GM21528 (cell line): ENCODE measurements around the gene TREML4.

Experiments used
- ATAC-seq: cut with Tn5 transposase; IDR thresholded peaks from one replicate; pipeline ENCODE4 v1.9.1; 2021; ENCODE audit warnings: mild to moderate bottlenecking, moderate library complexity; ENCODE audit not compliant: unreplicated experiment, low FRiP score

Gene TREML4

DNA sequence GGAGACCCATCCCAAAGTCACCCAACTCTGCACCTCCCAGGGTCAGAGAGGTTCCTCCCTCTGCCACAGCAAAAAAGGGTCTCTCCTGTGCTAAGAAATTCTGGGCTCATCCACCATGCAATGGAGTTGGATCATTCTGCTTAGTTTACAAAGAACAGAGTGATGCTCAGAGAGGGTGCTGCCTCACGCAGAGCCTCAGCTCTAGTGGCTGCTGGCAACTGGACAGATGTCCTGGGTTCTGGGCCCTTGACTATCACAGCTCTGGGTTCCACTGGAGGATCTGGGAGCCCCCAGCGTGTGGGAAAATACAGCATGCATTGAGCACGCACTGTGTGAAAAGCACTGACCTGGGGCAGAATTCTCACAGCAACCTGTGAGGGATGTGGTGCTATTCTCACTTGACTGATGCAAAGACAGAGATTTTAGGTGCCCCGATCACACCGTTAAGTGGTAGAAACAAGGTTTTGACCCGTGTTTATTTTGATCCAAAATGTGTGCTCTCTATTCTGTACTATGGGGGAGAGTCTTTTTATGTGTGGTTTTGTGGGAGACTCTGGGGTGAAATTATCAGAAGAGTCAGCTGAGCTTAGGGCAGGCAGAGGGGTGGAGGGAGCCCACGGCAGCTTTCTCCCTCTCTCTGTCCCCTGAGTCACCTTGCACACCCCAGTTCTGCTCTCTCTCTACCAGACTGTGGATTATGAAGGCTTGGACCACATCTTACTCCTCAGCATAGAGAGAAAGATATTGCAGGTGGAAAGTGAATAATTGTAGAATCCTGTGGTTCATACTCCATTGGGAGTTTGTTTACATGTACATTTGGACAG, 19.9 kb downstream of the TREML4 start:
- ATAC-seq = no peak

DNA sequence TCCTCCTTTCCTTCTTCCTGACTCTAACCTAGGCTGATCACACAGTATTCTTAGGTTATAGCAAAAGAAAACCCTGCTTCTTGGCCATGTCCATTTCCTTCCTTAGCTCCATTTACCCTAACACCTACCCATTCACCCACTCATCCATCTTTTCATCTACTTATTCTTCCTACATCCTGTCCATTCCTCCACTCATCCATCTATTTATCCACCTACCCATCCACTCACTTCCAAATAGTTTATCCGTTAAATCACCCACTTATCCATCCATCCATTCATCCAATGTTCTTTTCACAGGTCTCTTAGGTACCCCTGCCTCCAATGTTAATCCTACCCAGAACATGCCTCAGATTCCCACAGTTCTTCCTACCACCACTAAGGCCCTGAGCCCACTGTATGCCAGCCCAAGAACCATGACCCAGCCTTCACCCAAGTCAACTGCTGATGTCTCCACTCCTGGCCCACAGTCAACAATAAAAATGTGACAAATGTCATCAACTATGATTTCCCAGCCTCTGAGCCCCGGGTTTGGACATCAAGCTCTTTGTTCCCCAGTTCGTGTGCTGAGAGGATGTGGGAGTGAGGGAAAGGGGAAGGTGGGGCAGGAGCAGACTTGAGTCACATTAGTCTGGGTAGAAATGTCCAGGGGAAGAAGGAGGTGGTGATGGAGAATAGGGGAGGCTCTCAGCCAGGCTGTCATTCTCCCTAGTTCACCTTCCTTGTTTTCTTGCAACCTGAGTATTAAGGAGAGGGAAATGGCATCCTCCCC, 24.4 kb downstream of the TREML4 start:
- ATAC-seq = no peak

DNA sequence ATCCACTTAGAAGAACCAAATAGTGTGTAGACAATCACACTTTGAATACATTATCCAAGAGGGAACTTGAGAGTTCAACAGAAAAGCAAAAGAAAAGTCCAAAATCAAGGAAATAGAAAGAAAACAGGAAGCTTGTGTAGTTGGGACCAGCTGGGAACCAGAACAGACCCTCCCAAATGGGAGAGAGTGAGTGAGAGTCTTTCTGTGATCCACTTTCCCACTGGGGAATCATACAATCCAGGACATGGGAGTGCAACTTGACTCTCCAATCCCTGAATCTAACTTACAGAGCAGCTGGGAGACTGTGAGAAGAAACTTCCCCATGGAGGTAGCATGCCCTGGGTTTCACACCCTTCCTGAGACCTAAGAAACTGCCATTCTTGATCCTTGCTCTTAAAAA, 27.0 kb downstream of the TREML4 start:
- no peak for ATAC-seq

DNA sequence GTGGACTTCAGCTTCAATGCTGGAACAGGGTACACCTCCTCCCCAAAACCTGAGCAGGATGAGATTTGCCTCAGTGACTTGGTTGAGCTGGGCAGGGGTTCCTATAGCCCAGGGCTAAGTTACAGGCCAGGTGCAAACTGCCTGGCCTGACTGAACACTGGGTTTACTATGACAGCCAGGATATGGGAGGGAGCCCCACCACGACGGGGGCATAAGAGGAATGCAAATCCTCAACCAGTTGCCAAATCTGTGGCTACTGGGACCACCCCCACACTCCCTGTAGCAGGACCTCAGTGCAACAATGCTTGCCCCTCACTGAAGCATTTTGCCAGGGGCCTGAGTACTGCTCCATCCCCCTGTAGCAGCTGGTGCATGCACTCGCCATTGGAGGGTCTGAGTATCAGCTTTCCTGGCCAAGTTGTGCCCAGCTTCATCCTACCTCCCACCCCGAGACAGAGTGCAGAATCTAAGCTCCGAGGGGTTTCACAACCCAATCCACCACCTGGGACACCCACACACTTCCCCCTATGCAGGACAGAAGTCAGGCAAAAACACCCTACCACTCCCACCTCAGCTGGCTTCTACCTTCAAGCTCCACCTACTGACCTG, 27.6 kb downstream of the TREML4 start:
- ATAC-seq = peak; percentile 33

DNA sequence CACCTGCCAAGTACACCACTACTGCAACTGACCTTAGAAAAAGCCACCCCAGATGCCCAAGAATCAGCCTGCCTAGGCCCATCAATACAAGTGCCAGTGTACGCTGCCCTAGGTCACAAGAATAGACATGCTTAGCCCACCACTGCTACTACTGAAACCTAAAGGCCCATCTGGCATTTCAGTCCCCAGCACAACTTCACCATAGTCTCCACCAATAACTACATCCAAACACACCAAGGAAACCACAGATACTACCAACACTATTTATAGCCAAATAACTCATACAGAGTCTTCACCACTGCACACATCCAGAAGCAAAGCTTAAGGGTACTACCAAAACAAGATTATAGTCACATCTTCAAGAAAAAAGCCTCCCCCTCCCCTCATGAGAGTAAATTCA, 28.2 kb downstream of the TREML4 start:
- peak; percentile 79 for ATAC-seq

DNA sequence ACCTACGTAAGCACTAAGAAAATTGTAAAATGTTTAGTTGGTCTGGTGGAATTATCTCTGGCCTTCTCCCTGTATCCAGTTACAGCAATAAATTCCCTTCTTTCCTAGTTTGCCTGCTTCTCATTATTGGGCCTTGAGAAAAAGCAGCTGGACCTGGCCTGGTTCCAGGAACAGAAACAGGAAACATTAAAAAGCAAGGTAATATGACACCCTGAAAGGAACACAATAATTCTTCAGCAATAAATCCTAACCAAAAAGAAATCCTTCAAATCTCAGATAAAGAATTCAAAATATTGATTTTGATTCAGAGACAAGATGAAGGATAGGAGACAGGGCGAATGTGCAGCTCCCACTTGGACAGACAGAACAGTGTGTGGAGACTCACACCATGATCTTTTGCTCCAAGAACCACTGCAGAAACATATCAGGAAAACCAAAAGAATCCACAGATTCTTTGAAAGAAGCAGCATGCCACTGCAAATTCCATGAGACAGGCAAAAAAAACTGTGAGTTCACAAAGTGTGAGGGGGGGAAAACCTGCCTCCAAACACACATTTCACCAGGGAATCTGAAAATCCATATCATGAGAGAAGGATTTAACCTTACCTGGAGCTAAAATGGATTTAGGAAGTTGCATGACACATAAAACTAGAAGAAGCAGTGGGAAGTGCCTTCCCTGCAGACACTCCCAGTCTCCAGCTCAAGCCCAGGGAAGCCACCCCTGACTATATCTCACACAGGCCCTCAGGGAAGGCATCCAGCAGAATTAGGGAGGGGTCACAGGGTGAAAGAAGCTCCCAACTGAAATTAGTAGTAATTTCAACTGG, 29.4 kb downstream of the TREML4 start:
- ATAC-seq = no peak

DNA sequence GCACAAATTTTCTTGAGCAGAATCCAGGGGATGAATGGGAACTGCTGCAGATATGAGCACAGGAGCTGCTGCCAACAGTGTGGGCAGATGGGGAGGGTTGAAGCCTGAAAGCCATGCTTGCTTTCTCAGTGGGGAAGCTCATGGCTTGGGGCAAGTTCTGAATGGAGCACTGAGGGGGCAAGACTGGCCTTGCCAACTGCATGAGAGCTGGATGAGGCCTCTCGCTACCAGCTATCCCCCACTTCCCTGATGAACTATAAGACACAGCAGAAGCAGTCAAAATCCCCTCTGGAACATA, 30.0 kb downstream of the TREML4 start:
- no peak for ATAC-seq

DNA sequence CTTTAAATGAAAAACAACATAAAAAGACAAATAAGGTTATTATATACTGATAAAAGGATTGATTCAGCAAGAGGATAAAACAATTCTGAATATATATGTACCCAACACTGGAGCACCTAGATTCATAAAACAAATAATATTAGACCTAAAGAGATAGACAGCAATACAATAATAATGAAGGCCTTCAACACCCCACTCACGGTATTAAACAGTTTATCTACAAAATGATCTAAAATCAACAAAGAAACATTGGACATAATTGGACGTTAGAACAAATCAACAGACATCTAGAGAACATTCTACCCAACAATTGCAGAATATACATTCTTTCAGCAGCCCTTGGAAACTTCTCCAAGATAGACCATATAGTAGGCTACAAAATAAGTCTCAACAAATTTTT, 34.3 kb downstream of the TREML4 start:
- no peak for ATAC-seq

DNA sequence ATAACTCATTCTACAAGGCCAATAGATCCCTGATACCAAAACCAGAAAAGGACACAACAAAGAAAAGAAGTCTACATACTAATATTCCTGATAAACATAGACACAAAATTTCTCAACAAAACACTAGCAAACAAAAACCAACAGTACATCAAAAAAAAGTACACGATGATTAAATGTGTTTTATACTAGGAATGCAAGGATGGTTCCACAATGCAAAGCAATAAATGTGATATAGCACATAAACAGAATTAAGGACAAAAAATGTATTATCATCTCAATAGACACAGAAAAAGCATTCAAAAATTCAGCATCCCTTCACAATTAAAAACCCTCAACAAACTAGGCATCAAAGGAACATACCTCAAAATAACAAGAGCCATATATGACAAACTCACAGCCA, 35.1 kb downstream of the TREML4 start:
- no peak for ATAC-seq

DNA sequence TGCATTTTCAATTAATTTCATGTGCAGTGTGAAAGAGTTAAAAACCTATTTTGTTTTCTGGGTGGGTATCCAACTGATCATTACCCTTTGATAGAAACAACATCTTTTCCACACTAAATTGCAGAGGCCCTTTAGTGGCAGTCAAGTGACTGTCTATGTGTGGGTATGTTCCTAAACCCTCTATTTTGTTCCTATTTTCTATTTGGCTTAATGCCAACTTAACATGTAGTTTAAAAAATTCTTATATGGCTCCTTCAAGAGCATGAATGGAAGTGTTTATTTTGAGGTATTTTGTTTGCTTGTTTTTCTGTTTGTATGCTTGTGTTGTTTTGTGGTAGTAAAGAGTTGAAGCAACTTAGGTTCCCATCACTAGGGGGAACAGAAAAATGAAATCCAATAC, 38.4 kb downstream of the TREML4 start:
- no peak for ATAC-seq

DNA sequence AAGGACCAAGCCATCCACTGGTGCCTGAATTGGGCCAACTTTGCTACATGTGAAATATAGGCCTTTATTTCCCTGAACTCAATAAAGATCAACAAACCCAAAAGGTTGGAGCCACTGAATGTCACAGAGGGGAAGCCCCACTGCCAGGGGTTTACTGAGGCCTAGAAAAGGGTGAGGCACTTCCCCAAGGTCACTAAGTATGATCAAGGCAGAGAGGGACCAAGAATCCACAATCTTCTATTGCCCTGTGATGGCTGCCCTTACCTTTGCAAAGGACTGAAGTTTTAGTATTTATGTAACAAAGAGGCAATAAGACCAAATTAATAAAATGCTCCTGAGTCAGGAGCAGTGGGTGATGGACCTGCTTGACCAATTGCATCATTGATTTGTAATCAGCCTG, 40.3 kb downstream of the TREML4 start:
- ATAC-seq = no peak

DNA sequence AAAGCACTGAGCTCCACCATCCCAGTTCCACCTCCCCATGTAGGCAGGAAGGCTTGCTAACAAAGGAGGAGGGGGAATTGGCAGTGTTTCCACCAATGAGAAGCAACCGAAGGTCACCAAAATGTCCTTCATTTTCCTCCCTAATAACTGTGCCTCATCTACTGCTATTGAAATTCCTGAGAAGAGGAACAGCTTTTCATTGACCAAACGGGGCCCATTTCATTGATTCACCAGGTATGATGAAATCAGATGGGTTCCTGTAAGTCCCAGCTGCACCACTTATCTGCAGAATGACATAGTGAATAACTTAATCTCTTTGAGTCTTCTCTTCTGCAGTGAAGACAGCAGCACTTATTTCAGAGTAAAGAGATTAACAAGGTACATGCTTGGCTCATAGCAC, 41.0 kb downstream of the TREML4 start:
- ATAC-seq = no peak

DNA sequence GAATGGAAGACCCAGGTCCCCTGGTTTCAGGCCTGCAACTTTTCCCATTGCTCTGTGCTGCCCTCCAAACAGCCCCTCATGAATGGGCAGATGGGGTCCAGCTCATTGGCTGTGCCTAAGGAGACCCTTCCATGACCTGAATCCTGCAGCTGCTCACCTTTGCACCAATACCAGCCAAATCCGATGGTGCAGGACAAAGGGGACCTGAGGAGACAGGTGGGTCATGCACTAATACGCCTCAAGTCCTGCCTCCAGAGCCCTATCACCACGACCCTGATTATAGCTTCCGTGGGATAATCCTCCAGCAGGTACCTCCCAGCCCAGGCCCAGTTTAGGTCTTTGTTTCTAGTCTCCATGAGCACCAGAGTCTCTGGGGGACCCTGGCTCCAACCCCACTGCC, 41.6 kb downstream of the TREML4 start:
- ATAC-seq = no peak

DNA sequence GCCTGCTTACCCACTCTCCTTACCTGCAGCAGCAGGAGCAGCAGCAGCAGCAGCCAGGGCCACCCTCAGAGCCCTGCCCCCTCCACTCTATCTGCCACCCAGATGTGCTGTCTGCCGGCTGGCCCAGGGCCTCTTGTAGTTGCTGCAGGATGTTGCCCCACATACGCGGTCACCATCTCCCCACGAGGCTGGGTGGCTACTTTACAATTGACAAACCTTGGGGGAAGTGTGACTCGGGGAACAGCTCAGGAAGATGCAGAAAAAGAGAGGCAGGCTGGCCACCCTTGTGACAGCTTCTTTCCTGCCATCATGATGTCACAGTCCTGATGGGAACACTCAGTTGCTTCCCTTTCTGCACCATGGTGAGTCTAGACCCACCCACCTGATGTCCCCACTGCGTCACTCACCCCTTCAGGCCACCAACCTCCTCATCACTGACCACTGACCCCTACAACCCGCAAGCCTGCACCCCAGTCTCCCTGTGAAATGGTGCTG, 43.8 kb downstream of the TREML4 start:
- no peak for ATAC-seq

DNA sequence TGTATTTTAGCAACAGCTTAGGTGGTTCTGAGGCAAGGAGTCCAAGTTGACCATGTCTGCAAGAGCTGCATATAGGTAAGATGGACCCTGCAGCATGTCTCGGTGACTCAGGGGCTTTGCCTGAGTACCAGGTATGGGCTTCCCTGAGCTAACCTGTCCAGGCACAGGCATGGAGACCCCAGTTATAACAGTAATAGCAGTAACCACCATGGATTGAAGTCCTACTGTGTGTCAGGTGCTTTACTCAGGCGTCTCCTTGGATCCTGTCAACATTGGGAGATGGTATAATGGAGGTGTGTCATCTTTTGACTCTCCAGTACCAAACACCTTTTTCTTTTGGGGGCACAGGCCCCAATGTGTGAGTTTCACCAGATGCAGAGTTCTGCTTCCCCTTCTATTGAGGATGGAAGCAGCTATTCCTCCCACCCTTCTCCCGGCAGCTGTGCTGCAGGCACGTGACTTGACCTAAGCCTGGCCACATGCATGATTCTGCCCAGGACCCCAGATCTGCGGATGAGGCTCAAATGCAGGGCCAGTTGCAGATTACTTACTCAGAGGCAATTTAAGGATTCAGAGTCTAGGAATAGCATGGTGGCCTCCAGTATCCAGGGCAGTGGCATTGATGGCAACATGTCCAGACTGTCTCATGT, 44.6 kb downstream of the TREML4 start:
- ATAC-seq = no peak

DNA sequence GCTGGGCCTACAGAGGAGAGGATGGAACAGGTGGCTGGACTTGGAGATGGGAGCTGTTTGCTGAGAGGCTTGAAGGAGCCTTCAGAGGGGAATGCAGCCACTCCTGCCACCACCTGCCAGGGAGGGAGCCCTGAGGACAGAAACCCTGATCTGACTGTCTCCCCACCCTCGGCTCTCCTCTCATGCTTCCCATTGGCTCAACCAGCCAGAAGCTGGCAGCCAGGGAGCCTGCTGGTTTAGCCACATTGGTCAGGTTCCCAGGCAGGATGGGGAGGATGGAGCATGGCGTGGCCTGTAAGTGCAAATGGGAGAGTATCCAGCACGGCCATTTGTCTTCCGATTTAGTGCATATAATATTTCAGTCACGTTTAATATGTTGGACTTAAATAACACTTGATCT, 45.6 kb downstream of the TREML4 start:
- ATAC-seq = no peak

DNA sequence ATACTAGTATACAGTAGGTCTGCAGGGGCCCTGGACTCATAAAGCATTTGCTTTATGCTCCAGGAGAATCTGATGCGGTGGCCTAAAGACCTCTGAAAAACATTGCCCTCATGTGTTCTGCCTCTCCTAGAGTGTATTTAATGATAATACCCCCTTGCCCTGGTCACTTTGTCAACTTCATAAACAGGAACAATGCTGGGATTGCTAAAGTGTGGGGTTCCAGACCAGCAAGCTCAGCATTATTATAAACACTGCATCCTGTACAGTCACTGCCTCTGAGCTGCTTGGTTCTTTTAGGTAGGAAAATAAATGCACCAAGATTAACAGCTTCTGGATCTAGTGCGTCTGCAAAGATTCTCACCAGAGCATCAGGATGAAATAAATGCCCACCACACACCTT, 46.1 kb downstream of the TREML4 start:
- ATAC-seq = no peak

DNA sequence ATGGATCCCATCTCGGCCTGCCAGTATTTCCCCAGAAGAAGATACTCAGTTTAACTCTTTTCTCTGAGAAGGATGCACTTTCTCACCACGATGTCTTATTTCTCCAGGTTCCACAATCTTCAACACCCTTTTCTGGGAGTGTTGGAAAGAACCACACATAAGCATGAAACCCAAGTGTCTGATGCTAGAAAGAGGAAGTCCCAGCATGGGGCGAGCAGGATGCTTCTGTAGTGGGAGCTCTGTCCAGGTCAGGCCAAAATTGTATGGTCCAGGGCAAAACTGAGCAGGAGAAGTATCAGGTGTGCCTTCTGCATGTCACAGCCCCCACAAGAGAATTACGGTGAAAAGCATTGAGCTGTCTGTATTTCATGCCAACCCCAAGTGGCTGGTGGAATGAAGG, 47.3 kb downstream of the TREML4 start:
- ATAC-seq = no peak

DNA sequence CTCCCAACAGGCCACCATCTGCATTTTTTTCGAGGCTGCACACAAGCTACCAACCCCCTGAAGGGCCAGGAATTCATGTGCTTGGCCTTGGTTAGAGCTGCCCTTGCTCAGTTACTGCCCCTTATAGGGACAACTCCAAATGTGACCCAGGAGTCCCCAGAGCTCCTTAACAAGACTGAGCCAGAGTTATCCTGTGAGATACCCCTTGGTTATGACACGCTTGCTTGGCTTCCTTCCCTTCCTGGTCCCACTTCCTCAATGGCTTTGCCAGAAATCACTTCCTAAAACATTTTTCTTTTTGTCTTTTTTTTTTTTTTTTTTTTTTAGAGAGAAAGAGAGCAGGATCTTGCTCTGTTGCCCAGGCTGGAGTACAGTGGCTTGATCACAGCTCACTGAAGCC, 49.5 kb downstream of the TREML4 start:
- no peak for ATAC-seq

DNA sequence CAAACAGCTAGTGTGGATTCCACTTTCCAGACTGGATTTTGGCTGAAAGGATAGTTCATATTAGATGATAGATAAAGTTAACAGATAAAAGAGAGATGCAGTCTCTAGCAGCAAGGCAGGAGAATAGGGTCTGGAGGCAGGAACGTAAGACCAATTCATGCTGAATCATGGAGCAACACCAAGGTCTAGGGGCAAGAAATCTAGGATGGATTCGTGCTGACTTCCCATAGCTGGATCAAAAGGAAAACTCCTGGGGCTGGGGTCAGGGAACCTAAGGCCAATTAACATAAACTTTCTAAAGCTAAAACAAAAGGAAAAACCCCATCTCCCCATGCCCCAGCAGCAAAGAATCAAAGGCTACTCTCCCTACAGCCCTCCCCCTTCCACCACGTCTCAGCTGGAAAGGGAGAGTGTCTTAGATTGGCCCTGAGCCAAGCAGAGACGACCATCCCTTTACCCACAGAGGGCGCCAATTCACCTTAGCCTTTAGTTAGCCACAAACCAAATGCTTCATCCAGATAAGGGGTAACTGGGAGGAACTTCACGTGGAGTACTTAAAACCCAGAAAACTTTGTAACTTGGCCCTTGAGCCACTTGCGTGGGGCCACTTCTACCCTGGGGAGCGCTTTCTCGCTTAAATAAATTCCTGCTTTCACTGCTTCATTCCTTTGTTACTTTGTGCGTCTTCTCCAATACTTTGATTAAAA, 50.7 kb downstream of the TREML4 start:
- no peak for ATAC-seq
